HEK293T (cell line): ENCODE measurements around the gene DDX10.

Experiments
- BHLHE40 ChIP-seq: fragments of 450-650 bp; IDR thresholded peaks from 2 replicates; pipeline ENCODE4 v1.6.1; 2016; ENCODE audit warnings: mild to moderate bottlenecking, moderate library complexity, borderline replicate concordance
- ELF4 ChIP-seq: fragments of 450-650 bp; IDR thresholded peaks from 2 replicates; pipeline ENCODE4 v1.6.1; 2017; ENCODE audit warnings: antibody characterized with exemption
- FOXA1 ChIP-seq: fragments of 450-650 bp; IDR thresholded peaks from 2 replicates; pipeline ENCODE4 v1.6.1; 2016; ENCODE audit warnings: mild to moderate bottlenecking
- FOXK2 ChIP-seq: fragments of 450-650 bp; IDR thresholded peaks from 2 replicates; pipeline ENCODE4 v1.6.1; 2016; ENCODE audit warnings: mild to moderate bottlenecking
- FOXM1 ChIP-seq: fragments of 450-650 bp; IDR thresholded peaks from 2 replicates; pipeline ENCODE4 v1.6.1; 2017; ENCODE audit warnings: mild to moderate bottlenecking, borderline replicate concordance
- LEF1 ChIP-seq: fragments of 450-650 bp; IDR thresholded peaks from 2 replicates; pipeline ENCODE4 v1.6.1; 2017; ENCODE audit warnings: mild to moderate bottlenecking, borderline replicate concordance
- PKNOX1 ChIP-seq: fragments of 450-650 bp; IDR thresholded peaks from 2 replicates; pipeline ENCODE4 v1.6.1; 2016
- SP1 ChIP-seq: fragments of 450-650 bp; IDR thresholded peaks from 2 replicates; pipeline ENCODE4 v1.6.1; 2017
- TARDBP ChIP-seq: fragments of 450-650 bp; IDR thresholded peaks from 2 replicates; pipeline ENCODE4 v1.6.1; 2016

DNA sequence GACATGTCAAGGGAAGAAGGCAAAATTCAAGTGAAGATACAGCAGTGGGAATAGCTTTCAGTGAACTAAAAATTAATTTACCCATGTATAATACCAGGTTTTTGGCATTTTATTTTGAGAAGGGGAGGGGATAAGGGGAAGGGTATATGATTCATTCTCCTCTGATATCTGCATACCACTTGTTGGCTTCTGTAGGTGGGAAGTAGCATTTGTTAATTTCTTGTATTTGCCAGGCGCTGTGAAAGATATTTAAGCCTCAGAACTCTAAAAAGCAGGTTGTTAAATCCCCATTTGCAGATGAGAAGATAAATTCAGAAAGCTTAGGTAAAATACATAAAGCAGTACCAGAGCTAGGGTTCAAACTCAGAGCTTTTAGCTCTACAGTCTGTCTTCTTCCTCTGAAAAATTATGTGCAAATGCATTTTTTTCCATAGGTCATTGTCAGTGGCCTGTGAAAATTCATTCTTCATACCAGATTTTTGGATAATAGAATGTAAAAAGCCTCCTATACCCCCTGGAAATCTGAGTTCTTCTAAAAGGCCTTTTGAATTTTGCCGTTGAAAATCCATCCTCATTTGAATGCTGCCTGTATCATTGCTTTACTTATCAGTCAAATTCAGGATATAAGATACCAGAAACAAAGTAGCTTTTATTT is 221.3 kb downstream of the DDX10 start:
- TF ChIP-seq BHLHE40 (no peak), PKNOX1 (no peak), TARDBP (no peak), FOXA1 (no peak), FOXM1 (no peak), ELF4 (no peak), SP1 (no peak), FOXK2 (no peak), LEF1 (no peak)
